PC-3 (cell line): ENCODE measurements around the gene POU5F2.

ENCODE experiments used
- CTCF ChIP-seq: fragments of 300-600 bp; sonication (generic); conservative IDR thresholded peaks from 2 replicates; pipeline ENCODE4 v1.5.1; 2017; ENCODE audit warnings: antibody characterized with exemption, low read depth, mild to moderate bottlenecking, low read length
- EZH2 ChIP-seq: fragments of 300-600 bp; sonication (generic); IDR thresholded peaks from one replicate; pipeline ENCODE4 v1.6.1; 2017; ENCODE audit warnings: antibody characterized with exemption, mild to moderate bottlenecking, low read length; ENCODE audit not compliant: unreplicated experiment
- EZH2phosphoT487 ChIP-seq: fragments of 300-600 bp; sonication (generic); IDR thresholded peaks from 2 replicates; pipeline ENCODE4 v1.6.1; 2018; ENCODE audit warnings: mild to moderate bottlenecking, antibody characterized with exemption, low read length, borderline replicate concordance

DNA sequence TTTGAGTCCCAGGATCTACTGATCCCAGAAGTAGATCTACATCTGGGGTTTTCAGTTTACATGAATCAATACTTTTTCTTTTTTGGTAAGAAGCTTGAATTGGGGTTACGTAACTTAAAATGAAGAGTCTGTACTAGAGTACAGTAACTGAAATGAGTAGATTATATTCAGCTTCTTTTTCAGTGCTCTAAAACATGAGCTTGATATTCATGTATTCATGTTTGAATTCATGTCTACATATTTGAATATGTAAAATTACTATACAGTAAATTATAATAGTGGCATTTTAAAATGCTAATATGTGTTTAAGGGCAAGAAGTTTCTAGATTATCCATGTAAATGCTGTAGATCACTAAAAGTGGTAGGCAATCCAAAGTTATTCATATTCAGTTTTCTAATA, 14.8 kb downstream of the POU5F2 start:
- TF ChIP-seq CTCF (no peak), EZH2 (no peak), EZH2phosphoT487 (no peak)
